ENCODE measurements around the gene FCSK.

Gene FCSK

DNA sequence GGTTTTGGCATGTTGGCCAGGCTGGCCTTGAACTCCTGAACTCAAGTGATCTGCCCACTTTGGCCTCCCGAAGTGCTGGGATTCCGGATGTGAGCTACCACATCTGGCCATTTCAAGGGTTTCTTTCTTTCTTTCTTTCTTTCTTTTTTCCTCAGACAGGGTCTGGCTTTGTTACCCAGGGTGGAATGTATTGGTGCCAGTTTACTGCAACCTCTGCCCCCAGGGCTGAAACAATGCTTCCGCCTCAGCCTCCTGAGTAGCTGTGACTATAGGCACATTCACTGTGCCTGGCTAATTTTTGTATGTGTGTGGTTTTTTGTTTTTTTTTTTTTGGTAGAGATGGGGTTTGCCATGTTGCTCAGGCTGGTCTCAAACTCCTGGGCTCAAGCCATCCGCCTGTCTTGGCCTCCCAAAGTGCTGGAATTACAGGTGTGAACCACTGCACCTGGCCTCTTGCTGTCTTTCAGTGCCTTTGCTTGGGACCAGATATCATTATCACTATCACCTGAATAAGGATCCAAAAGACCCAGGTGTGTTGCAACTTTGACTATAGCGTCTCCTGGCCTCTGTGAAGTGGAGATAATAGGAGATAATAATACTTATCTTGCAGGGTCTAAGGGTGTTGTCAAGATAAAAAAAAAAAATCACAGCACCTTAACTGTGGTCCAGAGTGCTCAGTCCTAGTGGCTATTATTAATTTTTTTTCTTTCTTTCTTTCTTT, 3.2 kb downstream of the FCSK start:
- DNase-seq = no peak

DNA sequence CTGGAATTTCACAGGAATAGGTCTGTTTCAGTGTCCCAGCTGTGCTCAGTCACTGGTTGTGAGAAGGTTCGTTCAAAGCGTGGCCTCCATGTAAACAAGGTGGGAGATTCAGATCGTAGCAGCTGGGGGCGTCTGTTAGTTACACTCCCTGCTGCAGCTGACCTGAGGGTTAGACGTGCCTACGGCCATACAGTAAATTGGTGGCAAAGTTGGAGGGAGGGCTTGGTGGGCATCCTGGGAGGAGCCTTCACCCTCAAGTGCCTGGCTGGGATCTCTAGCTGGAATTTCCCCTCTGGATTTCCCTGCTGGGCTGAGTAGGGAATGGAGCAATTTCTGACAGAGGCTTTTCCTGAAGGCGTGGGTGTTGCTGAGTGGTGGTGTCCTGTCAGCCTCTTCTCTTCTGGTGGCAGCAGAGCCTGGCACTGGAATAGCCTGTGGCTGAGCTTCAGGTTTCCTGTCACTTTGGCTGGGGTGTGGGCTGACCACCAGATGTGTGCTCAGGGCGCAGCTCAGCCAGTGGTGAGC, 6.4 kb downstream of the FCSK start:
- no peak for DNase-seq

DNA sequence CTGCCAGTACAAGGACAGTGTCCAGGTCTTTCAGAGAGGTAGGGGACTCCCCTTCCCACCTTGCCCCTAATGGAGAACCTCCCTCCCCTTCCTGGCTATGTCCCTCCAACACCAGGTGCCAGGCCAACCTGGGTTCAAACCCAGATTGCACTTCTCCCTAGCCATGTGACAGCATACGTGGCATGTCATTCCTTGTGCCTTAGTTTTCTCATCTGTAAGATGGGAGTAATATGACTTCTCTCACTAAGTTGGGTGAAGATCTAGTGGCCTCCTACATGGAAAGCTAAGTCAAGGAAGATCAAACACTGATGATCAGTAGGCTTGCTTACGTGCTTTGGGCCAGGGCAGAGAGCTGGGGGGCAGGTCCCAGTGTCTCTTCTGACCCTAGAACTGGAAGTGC, 8.8 kb downstream of the FCSK start:
- no peak for DNase-seq

DNA sequence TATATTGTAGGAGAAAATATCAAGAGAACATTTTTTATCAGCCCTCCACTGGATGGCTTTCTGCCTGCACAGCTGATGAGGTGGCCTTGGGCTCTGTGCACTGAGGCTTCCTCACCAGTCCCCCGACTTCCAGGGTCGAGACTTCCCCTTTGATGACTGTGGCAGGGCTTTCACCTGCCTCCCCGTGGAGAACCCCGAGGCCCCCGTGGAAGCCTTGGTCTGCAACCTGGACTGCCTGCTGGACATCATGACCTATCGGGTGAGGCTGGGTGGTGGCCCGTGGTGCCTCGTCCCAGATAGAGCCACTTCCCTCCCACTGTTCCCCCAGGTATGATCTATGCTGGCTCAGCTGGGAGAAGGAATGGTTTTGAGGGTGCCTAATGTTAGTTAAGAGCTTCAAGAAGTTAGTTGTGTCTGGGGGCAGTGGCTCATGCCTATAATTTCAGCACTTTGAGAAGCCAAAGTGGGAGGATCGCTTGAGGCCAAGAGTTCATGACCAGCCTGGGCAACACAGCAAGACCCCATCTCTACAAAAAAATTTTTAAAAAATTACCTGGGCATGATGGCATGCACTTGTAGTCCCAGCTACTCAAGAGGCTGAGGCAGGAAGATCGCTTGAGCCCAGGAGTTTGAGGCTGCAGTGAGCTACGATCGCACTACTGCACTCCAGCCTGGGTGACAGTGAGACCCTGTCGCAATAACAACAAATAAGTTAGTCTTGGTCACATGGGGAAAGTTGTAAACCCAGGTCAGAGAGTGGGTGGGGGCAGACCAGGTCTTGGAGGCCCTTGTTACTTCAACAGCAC, 11.8 kb downstream of the FCSK start:
- no peak for DNase-seq

DNA sequence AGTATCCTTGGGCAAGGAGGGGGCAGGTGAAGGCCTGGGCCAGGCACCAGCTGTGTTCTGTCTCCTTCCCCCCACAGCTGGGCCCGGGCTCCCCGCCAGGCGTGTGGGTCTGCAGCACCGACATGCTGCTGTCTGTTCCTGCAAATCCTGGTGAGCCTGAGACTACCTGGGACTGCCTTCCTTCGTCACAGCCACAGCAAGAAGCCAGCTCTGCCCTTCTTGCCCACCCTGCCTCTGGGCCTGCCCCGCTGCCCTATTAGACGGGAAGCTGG, 12.3 kb downstream of the FCSK start:
- no peak for DNase-seq

DNA sequence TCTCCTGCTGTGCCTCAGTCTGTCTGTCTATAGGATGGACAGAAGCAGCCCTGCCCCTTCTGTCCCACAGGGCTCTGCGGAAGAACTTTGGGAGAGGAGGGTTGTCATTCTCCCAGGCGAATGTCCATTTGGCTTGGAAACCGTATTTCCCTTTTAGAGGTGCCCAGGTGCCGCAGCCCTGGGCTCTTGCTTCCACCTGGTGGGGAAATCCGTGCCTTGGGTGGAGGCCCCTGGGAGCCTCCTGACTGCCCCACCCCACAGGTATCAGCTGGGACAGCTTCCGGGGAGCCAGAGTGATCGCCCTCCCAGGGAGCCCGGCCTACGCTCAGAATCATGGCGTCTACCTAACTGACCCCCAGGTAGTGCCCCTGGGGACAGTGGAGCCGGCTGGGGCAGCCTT, 12.7 kb downstream of the FCSK start:
- DNase-seq = no peak

DNA sequence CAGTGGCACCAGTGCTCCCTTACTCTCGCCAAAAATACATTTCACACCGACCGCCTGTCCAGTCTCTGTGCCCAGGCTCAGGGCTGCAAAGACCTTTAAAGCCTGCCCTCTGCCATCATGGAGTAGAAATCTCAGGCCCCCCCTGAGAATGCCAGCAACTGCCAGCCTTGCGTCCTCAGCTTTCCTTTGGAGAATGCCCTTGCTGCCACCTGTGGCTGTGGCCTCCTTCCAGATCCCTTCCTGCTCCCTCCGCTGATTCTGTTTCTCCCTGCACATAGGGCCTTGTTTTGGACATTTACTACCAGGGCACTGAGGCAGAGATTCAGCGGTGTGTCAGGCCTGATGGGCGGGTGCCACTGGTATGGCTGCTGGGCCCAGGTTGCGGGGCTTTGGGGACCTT, 13.2 kb downstream of the FCSK start:
- no peak for DNase-seq

DNA sequence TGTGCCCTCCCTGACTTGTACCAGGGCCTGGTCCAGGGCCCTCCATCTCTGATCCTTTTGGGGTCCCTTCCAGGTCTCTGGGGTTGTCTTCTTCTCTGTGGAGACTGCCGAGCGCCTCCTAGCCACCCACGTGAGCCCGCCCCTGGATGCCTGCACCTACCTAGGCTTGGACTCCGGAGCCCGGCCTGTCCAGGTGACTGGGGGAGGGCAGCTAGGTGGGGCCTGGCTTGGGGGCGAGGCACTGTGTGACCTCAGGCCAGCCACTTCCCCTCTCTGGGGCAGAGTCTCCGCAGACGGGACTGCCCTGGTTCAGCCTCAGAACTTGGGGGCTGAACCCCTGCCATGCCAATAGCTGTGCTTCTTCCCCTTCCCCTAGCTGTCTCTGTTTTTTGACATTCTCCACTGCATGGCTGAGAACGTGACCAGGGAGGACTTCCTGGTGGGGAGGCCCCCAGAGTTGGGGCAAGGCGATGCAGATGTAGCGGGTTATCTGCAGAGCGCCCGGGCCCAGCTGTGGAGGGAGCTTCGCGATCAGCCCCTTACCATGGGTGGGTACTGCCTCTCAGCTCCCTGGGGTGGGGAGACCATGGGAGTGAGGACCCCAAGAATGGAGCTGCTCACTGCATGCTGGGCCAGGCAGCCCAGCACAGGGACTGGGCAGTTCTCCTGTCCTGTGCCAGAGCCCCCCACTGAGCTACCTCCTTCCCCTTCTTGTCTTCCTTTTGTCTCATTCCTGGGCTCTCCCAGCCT, 14.6 kb downstream of the FCSK start:
- DNase-seq = no peak

DNA sequence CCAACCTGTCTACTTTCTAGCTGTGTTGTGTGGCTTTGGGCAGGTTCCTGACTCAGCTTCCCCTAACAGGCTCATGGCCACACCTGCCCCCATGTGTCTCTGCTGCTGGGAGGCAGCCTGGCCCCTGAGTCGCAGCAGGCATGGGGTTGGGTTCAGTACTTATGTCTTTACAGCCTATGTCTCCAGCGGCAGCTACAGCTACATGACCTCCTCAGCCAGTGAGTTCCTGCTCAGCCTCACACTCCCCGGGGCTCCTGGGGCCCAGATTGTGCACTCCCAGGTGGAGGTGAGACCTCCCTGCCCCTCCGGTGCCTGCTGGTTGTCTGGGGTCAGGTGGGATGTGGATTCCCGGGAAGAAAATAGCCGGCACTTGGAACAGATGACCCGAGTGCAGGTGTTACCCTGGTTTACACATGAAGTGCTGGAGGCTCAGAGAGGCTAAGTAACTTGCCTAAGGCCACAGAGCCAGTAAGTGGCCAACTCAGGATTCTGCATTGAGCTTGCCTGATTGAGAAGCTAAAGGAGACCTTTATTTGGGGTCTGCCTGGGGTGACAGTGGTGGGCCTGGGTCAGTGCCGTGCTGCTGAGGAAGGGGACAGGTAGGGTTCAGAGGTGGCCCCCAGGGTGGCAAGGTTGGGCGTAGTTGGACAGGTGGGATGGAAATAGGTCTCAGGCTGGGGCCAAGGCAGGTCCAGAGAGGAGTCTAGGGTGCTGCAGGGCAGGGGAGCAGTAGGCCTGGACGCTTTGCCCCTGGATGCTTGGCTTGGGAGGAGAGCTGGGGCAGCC, 15.9 kb downstream of the FCSK start:
- no peak for DNase-seq

DNA sequence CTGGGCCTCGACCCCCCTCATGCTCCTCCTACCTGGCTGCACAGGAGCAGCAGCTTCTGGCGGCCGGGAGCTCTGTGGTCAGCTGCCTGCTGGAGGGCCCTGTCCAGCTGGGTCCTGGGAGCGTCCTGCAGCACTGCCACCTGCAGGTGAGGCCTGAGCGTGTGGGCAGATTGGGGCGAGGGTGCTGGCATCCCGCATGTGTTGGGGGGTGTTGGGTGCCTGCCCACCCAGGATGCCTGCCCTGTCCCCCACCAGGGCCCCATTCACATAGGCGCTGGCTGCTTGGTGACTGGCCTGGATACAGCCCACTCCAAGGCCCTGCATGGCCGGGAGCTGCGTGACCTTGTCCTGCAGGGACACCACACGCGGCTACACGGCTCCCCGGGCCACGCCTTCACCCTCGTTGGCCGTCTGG, 16.5 kb downstream of the FCSK start:
- no peak for DNase-seq

DNA sequence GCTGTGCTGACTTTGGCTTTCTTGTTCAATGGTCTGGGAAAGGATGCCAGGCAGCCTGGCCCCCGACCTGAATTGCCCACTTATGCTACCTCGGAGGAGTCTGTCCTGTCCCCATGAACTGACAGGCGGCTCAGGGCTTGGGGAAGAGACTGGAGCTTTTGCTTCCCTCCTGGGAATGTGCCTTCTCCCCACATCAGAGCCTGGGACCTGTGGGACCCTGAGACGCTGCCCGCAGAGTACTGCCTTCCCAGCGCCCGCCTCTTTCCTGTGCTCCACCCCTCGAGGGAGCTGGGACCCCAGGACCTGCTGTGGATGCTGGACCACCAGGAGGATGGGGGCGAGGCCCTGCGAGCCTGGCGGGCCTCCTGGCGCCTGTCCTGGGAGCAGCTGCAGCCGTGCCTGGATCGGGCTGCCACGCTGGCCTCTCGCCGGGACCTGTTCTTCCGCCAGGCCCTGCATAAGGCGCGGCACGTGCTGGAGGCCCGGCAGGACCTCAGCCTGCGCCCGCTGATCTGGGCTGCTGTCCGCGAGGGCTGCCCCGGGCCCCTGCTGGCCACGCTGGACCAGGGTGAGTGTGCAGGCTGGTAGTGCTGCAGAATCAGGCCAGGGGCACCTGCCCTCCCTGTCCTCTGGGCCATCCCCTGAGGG, 18.5 kb downstream of the FCSK start:
- DNase-seq = no peak

DNA sequence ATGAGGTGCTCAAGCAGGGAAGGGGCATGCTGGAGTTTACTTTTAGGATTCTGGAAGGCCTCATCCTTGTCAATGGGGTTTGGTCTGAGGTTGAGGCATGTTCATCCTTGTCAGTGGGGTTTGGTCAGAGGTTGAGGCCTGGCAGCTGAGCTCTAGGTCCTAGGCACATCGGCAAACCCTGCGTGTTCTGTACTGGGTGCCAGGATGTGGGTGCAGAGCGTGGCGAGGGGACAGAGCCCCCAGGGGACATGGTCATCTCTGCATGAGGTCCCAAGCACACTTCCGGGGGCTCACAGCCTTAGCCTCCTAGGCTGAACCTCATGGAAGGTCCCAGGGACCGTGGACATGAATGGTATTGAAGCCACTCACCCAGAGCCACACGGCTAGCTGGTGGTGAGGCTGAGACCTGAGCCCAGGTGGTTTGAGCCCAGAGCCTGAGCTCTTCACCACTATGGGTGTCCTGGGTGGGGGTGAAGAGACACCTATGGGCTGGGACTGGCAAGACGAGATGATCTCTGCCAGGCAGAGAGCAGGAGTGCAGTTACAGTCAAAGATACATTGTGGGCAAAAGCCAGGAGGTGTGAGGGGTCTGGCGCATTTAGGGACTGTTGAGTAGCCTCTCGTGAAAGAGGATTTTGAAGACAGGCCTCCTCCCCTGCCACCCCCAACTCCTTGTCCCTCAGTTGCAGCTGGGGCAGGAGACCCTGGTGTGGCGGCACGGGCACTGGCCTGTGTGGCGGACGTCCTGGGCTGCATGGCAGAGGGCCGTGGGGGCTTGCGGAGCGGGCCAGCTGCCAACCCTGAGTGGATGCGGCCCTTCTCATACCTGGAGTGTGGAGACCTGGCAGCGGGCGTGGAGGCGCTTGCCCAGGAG, 19.3 kb downstream of the FCSK start:
- no peak for DNase-seq

DNA sequence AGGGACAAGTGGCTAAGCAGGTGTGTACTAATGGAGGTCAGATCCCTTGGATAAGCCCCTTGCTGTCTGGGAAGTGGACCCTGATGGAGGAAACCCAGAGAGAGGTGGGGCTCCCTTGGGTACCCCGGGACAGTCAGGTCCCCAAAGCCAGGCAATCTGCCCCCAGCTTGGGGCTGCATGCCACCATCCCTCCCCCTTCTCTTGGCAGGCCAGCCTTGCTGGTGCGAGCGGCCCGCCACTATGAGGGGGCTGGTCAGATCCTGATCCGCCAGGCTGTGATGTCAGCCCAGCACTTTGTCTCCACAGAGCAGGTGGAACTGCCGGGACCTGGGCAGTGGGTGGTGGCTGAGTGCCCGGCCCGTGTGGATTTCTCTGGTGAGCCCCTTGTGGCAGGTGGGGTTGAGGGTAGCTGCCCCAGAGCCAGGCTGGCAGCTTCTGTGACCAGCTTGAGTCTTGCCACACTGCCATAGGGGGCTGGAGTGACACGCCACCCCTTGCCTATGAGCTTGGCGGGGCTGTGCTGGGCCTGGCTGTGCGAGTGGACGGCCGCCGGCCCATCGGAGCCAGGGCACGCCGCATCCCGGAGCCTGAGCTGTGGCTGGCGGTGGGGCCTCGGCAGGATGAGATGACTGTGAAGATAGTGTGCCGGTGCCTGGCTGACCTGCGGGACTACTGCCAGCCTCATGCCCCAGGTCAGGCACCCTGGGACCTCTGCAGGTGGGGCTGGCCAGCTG, 20.1 kb downstream of the FCSK start:
- no peak for DNase-seq

DNA sequence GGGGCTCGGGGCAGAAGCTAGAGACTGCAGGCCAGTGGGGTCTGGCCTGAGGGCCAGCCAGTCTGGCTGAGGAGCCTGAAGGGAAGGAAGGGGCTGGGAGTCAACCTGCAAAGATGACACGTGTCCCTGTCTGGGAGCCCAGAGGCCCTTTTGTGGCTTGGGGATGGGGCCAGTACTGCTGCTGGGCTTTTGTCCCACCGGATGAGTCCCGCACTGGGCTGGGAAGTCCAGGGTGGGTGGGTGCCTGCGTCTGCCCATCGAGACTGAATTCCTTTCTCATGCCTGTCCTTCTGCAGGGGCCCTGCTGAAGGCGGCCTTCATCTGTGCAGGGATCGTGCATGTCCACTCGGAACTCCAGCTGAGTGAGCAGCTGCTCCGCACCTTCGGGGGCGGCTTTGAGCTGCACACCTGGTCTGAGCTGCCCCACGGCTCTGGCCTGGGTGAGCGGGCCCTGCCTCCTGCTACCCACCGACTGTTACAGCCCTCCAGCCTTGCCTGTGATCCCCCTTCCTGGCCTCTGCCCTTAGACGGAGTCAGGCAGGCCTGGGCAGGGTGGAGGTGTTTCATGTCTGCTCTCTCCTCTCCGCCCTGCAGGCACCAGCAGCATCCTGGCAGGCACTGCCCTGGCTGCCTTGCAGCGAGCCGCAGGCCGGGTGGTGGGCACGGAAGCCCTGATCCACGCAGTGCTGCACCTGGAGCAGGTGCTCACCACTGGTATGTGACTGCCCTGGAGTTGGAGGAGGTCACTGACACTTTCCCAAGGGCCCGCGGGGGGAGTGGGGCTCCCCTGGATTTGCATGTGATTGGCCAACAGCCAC, 20.9 kb downstream of the FCSK start:
- DNase-seq = no peak

DNA sequence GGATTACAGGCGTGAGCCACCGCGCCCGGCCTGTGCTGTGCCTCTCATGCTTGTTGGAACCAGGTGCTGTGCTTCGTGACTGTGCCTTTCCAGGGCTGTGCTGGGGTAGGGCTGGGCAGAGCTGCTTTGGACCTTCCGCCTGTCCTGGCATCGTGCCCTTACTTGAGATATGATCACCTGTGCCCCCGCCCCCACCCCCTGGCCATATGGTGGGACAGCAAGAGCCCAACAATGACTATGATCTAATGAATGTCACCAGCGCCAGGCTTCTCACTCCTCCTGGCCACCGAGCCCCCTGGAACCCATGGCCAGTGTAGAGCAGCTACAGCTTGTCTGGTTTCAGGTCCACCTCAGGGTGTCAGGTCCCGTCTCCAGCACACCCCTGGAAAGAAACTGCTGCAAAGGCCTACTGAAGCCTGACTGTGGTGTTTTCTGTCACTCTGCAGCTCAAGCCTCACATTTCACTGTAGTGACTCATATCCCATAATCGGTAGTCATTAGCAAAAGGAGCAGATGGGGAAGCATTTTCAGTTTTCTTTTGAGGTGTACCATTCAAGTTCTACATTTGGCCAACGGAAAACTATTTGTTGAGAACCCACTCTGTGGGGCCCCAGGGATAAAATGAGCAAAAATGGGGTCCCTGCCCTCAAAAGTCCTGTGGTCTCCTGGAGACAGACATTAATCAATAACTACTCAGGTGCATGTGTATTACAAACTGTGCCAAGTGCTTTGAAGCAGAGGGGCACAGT, 22.1 kb downstream of the FCSK start:
- no peak for DNase-seq

DNA sequence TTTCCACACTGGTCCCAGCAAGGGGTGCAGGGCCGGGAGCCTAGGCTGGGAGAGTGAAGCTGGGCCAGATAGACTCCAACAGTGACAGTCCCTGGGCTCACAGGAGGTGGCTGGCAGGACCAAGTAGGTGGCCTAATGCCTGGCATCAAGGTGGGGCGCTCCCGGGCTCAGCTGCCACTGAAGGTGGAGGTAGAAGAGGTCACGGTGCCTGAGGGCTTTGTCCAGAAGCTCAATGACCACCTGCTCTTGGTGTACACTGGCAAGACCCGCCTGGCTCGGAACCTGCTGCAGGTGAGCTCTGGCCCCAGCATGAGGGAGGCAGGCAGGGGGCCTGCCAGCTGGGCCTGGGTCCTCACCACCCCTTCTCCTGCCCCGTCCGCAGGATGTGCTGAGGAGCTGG, 23.8 kb downstream of the FCSK start:
- no peak for DNase-seq

DNA sequence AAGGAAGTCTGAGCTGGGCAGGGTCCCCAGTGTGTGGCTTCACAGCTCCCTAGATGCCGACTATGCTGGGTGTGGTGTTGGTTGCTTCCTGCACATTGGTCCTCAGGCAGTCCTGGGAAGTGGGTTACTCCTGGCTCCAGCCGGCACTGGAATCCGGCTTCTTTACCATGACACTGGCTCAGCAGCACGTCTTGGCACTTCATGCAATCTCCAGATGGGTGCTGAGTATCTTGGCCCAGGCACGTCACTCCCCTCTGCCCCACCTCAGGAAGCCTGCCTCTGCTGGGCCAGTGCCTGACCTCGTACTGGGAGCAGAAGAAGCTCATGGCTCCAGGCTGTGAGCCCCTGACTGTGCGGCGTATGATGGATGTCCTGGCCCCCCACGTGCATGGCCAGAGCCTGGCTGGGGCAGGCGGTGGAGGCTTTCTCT, 24.5 kb downstream of the FCSK start:
- DNase-seq = no peak

DNA sequence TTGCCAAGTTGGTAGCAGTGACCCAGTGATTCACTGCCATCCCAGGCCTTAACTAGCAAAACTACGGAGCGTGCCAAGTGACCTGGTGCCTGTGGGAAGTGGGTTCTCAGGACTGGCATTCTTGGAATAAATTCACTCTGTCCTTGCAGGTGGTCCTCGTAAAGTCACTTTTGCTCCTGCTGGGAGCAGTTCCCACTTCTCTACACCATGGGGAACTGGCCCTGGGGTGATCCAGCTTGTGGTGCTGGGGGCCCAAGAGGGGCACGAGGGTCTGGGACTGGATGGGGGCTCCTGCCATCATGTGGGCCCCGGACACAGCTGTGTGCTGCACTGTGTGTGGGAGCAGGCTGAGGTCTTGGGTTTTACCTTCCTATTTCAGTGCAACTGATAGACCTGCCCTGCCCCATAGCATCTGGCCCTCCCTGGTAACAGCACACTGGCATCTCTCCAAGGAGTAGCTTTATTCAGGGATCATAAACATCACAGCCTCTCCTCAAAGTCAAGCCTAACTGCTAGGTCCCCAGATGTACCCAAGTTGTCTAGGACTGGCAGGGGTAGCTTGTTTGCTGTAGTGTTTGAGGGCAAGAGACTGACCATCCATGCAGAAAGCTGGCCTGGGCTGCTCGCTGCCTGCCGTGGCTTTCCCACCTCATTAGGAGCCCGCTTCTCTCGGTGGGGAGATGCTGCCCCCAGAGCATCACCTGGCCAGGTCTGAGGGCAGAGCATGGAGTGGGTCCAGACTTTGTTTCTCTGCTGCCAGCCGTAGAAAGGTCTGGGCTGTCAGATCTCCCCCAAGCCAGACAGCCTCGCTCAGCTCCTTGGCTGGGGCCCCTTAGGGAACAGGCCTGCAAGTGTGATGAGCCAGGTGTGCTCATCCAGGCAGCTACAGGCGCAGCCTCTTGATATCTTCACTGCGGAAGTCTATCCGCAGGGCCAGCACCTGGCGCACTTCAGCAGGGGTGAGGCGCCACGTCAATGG, 26.0 kb downstream of the FCSK start:
- DNase-seq = peak; percentile 34
